HEK293T (cell line): ENCODE data around the gene HMGN3.

Experiments used
- ARNT ChIP-seq: fragments of 450-650 bp; IDR thresholded peaks from 2 replicates; pipeline ENCODE4 v1.6.1; 2017; ENCODE audit warnings: mild to moderate bottlenecking
- BHLHE40 ChIP-seq: fragments of 450-650 bp; IDR thresholded peaks from 2 replicates; pipeline ENCODE4 v1.6.1; 2016; ENCODE audit warnings: mild to moderate bottlenecking, moderate library complexity, borderline replicate concordance
- ELF4 ChIP-seq: fragments of 450-650 bp; IDR thresholded peaks from 2 replicates; pipeline ENCODE4 v1.6.1; 2017; ENCODE audit warnings: antibody characterized with exemption
- FOXM1 ChIP-seq: fragments of 450-650 bp; IDR thresholded peaks from 2 replicates; pipeline ENCODE4 v1.6.1; 2017; ENCODE audit warnings: mild to moderate bottlenecking, borderline replicate concordance
- SP1 ChIP-seq: fragments of 450-650 bp; IDR thresholded peaks from 2 replicates; pipeline ENCODE4 v1.6.1; 2017

- TF ChIP-seq ARNT (no peak), BHLHE40 (no peak), ELF4 (no peak), SP1 (no peak), FOXM1 (no peak)
Measured at GRCh38 chr6:79238919-79239318, 4.4 kb upstream of the HMGN3 start.
